WTC11 (cell line): ENCODE data around the gene GPR12. TPM values are rescaled to one million over a fixed set of nuclear protein-coding genes. Genes with fewer than 3 reads are reported as not detected.

Source experiments
- ATAC-seq: fragments of 200-7000 bp; cut with Tn5 transposase; 2 replicates; pipeline ENCODE4 v1.10.0; 2021; ENCODE audit warnings: mild to moderate bottlenecking, moderate library complexity
- CTCF ChIA-PET: fragments of 300-600 bp; sonication (Branson Sonifier 250); formaldehyde crosslinking; loops from one replicate; lab custom pipeline; 2021; ENCODE audit warnings: antibody characterized with exemption; lab: Charles Lee
- POLR2A ChIA-PET: fragments of 350-600 bp; sonication (Branson Sonifier 250); formaldehyde crosslinking; loops from one replicate; lab custom pipeline; 2021; ENCODE audit warnings: antibody characterized with exemption; lab: Charles Lee
- DNase-seq: peaks from one replicate; pipeline ENCODE4 v3.0.0; 2021; ENCODE audit warnings: low spot score
- H3K27ac Mint-ChIP-seq: 2 replicates; pipeline ENCODE4 v1.8.0; 2021; ENCODE audit warnings: mixed read lengths
- H3K27me3 Mint-ChIP-seq: 2 replicates; pipeline ENCODE4 v1.8.0; 2021; ENCODE audit warnings: low read depth, mild to moderate bottlenecking, moderate library complexity, mixed read lengths
- H3K36me3 Mint-ChIP-seq: 2 replicates; pipeline ENCODE4 v1.8.0; 2021; ENCODE audit warnings: mixed read lengths
- H3K4me1 Mint-ChIP-seq: 2 replicates; pipeline ENCODE4 v1.8.0; 2022; ENCODE audit warnings: mixed read lengths
- H3K4me3 Mint-ChIP-seq: 2 replicates; pipeline ENCODE4 v1.8.0; 2021; ENCODE audit warnings: mild to moderate bottlenecking, moderate library complexity, mixed read lengths
- H3K9me3 Mint-ChIP-seq: 2 replicates; pipeline ENCODE4 v1.8.0; 2021; ENCODE audit warnings: mixed read lengths
- ATF1 ChIP-seq: sonication (generic); formaldehyde crosslinking; IDR thresholded peaks from 2 replicates; pipeline ENCODE4 v1.8.1; 2023; ENCODE audit warnings: mild to moderate bottlenecking, moderate library complexity, missing genetic modification reagents
- ATF3 ChIP-seq: sonication (generic); formaldehyde crosslinking; conservative IDR thresholded peaks from 2 replicates; pipeline ENCODE4 v1.8.1; 2022; ENCODE audit warnings: mild to moderate bottlenecking, missing genetic modification reagents
- CTCF ChIP-seq: fragments of 200-600 bp; IDR thresholded peaks from 2 replicates; pipeline ENCODE4 v1.8.0; 2022; ENCODE audit warnings: antibody characterized with exemption
- ELF4 ChIP-seq: sonication (generic); formaldehyde crosslinking; IDR thresholded peaks from 2 replicates; pipeline ENCODE4 v1.8.1; 2022; ENCODE audit warnings: low read depth, mild to moderate bottlenecking, moderate library complexity, missing genetic modification reagents
- ETV6 ChIP-seq: sonication (generic); formaldehyde crosslinking; IDR thresholded peaks from 2 replicates; pipeline ENCODE4 v1.8.1; 2022; ENCODE audit warnings: mild to moderate bottlenecking, missing genetic modification reagents
- FOXJ3 ChIP-seq: sonication (generic); formaldehyde crosslinking; IDR thresholded peaks from 2 replicates; pipeline ENCODE4 v1.9.0; 2021; ENCODE audit warnings: missing genetic modification reagents, mild to moderate bottlenecking, borderline replicate concordance
- HMGA2 ChIP-seq: fragments of 250-450 bp; sonication (Bioruptor Pico); IDR thresholded peaks from 2 replicates; pipeline ENCODE4 v1.4.0; 2021; ENCODE audit warnings: mild to moderate bottlenecking, moderate library complexity
- IRF2 ChIP-seq: sonication (generic); formaldehyde crosslinking; IDR thresholded peaks from 2 replicates; pipeline ENCODE4 v1.8.0; 2022; ENCODE audit warnings: low read depth, missing genetic modification reagents, borderline replicate concordance
- NFATC4 ChIP-seq: fragments of 250-450 bp; sonication (Bioruptor Pico); IDR thresholded peaks from 2 replicates; pipeline ENCODE4 v1.9.0; 2021; ENCODE audit warnings: mild to moderate bottlenecking
- PRDM15 ChIP-seq: sonication (generic); formaldehyde crosslinking; IDR thresholded peaks from 2 replicates; pipeline ENCODE4 v1.8.0; 2022; ENCODE audit warnings: missing genetic modification reagents
- PRRX2 ChIP-seq: fragments of 250-450 bp; sonication (Bioruptor Pico); IDR thresholded peaks from 2 replicates; pipeline ENCODE4 v1.8.0; 2021; ENCODE audit warnings: mild to moderate bottlenecking
- SOX15 ChIP-seq: fragments of 250-450 bp; sonication (Bioruptor Pico); IDR thresholded peaks from 2 replicates; pipeline ENCODE4 v1.9.0; 2021; ENCODE audit warnings: mild to moderate bottlenecking
- TEAD4 ChIP-seq: sonication (generic); formaldehyde crosslinking; IDR thresholded peaks from 2 replicates; pipeline ENCODE4 v1.8.0; 2022; ENCODE audit warnings: mild to moderate bottlenecking, missing genetic modification reagents
- ZBTB21 ChIP-seq: sonication (generic); formaldehyde crosslinking; IDR thresholded peaks from 2 replicates; pipeline ENCODE4 v1.8.1; 2023; ENCODE audit warnings: mild to moderate bottlenecking, missing genetic modification reagents, borderline replicate concordance
- ZBTB43 ChIP-seq: sonication (generic); formaldehyde crosslinking; IDR thresholded peaks from 2 replicates; pipeline ENCODE4 v1.8.1; 2023; ENCODE audit warnings: mild to moderate bottlenecking, missing genetic modification reagents
- ZNF263 ChIP-seq: sonication (generic); formaldehyde crosslinking; IDR thresholded peaks from 2 replicates; pipeline ENCODE4 v1.8.1; 2022; ENCODE audit warnings: low read depth, mild to moderate bottlenecking, moderate library complexity, missing genetic modification reagents
- ZNF396 ChIP-seq: fragments of 250-450 bp; sonication (Bioruptor Pico); IDR thresholded peaks from 2 replicates; pipeline ENCODE4 v1.8.0; 2021; ENCODE audit warnings: mild to moderate bottlenecking, moderate library complexity, borderline replicate concordance
- ZNF425 ChIP-seq: fragments of 250-450 bp; sonication (Bioruptor Pico); conservative IDR thresholded peaks from 2 replicates; pipeline ENCODE4 v1.9.0; 2021; ENCODE audit warnings: mild to moderate bottlenecking
- ZNF512 ChIP-seq: sonication (generic); formaldehyde crosslinking; IDR thresholded peaks from 2 replicates; pipeline ENCODE4 v1.8.1; 2022; ENCODE audit warnings: missing genetic modification reagents, borderline replicate concordance
- total RNA-seq: library from RNA; stranded (reverse); gene quantifications from 3 replicates; pipeline ENCODE4 v1.2.3, GENCODE V29; 2021

GPR12 gene
- total RNA-seq, 1 experiment from 2014 or later, result 0.07 TPM

- no peak overlapping the region for H3K27ac Mint-ChIP-seq
- TF ChIP-seq ELF4 (CRISPR knock-in tag) (no peak), NFATC4 (CRISPR knock-in tag) (no peak), HMGA2 (CRISPR knock-in tag) (no peak), PRDM15 (CRISPR knock-in tag) (no peak), TEAD4 (CRISPR knock-in tag) (no peak), CTCF (no peak), ATF1 (CRISPR knock-in tag) (no peak), ETV6 (no peak), ZBTB43 (CRISPR knock-in tag) (no peak), IRF2 (no peak), PRRX2 (CRISPR knock-in tag) (no peak), ZNF263 (CRISPR knock-in tag) (no peak)
- TF ChIP-seq, all 79 proteins: peak for 0
- ChIA-PET CTCF (interaction anchor here (0.8 to 2.4 kb wide), 10 partner anchors 9 to 211 kb away, joined by 3 to 11 read pairs (median 4); no protein-coding TSS in a partner anchor), POLR2A (no interaction called here)
- peak; percentile 58; the same call in 1 of the 2 replicates for ATAC-seq
- no peak overlapping the region for H3K4me3 Mint-ChIP-seq
- no peaks in the 10 kb centered on the region for H3K27me3 Mint-ChIP-seq
- no peaks in the 10 kb centered on the region for H3K4me1 Mint-ChIP-seq
- no peaks in the 10 kb centered on the region for H3K36me3 Mint-ChIP-seq
- no peak for DNase-seq
- peaks cover 8% of the 10 kb centered on the region for H3K9me3 Mint-ChIP-seq
These were observed 41.1 kb downstream of the GPR12 start for GRCh38 chr13:26719356-26719945.

GRCh38 chr13:26718872-26719271 lies 41.7 kb downstream of the GPR12 start:
- Mint-ChIP-seq H3K36me3 (peaks cover 1% of the 10 kb centered on the region), H3K9me3 (peaks cover 9% of the 10 kb centered on the region), H3K27ac (no peak overlapping the region), H3K27me3 (no peaks in the 10 kb centered on the region), H3K4me1 (no peaks in the 10 kb centered on the region), H3K4me3 (no peak overlapping the region)
- DNase-seq (no peak), ATAC-seq (no peak)
- POLR2A ChIA-PET, result no interaction called here
- CTCF ChIA-PET, result interaction anchor here (0.9 to 2.4 kb wide), 8 partner anchors 9 to 211 kb away, joined by 3 to 11 read pairs (median 6); no protein-coding TSS in a partner anchor
- TF ChIP-seq ATF3, result no peak
- TF ChIP-seq ZNF512 (CRISPR knock-in tag), result no peak
- no peak for TF ChIP-seq ZNF396 (CRISPR knock-in tag)
- TF ChIP-seq FOXJ3 (CRISPR knock-in tag), result no peak
- no peak for TF ChIP-seq ZNF425 (CRISPR knock-in tag)
- no peak for TF ChIP-seq ZBTB21 (CRISPR knock-in tag)
- no peak for TF ChIP-seq PRDM15 (CRISPR knock-in tag)
- TF ChIP-seq SOX15 (CRISPR knock-in tag), result no peak
